ENCODE data around the gene PSMB3.
"Not testable (repeated sequence)": the region's sequence is repeated elsewhere in the genome, so short reads cannot be mapped to it uniquely, and the experiment has no call there.

PSMB3 gene

DNA sequence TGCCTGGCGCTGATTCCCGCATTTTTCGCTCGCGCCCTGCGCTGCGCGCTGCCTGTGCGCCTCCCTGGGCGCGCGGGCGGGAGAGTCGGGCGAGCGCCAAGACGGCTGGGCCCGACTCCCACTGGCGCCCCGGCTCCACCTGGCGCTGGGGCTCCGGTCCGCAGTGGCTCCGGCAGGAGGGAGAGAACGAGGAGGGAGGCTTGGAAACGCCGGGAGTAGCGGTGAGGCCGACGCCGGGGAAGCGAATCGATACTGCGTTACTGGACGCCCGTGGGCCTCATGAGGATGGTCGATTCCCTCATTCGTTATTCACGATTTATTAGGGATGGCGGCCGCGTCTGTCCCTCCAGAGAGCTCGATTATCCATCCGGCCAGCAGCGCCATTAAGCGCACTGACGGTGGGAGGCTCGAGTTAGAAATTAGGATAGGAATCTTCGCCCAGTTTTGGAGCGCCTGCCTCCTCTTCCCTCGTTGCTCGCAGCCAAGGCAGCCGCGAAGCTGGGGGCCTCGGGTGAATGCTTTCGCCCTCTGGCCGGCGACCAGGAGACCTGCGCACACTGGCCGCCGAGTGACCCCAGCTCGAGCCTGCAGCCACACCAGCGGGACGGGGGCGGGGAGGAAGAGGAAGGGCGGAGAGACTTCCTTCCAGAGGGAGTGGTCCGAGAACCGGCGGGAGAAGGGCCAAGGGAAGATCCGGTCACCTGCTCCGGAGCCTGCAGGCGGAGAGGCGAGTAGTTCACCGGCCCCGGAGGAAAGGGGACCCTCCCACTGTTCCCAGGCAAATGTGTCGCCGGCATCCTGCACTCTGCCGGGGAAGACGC, 3.1 kb upstream of the PSMB3 start:
- DNase-seq (ENCODE audit: low spot score): peak; percentile 89

DNA sequence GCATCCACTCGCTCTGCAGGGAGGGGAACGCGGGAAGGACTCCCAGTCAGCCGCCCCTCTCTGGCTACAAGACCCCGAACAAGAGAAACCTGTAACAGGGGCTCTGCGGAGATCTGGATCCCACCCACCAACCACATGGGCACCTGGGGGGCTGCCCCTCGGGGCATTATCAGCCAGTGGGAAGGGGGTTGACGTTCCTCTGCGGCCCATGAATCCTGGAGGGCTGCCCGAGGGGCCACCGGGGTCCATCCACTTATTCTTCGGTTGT, 2.6 kb upstream of the PSMB3 start:
- DNase-seq (ENCODE audit: low spot score): no peak

DNA sequence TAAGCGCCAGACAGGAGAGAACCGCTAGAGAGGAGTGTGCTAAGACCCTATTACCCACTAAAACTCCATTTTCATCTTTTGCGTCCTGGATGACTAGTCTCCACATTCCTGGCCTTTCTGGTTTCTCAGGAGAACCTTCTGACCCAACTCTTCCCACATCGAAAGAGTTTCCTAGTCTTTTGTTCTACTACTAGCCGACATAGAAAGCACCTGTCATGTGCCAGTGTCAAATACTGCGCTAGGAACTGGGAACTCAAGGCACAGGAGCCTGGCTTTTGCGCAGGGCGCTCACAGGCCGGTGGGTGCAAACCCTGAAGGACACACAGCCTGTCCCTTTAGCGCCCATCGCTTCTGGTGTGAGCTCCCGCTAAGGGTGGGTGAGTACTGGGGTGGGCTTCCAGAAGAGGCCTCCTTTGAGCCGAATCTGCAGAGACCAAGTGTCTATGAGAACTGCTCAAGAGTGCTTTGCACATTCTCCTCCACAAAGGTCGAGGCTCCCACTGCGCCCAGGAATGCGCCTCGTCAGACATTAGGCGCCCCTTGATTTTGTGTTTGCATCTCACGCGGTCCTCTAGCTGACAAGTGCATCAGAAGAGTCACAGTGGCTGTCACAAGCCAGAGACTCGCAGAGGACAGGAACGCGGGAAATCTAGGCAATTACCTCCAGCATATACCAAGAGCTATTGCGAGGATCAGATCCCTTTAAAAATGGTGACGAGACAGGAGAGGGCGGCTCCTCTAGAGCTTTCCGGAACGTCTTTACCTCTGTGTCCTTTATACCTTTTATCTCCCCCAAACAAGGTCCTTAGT, 2.0 kb upstream of the PSMB3 start:
- peak; percentile 37 for DNase-seq (ENCODE audit: low spot score)

DNA sequence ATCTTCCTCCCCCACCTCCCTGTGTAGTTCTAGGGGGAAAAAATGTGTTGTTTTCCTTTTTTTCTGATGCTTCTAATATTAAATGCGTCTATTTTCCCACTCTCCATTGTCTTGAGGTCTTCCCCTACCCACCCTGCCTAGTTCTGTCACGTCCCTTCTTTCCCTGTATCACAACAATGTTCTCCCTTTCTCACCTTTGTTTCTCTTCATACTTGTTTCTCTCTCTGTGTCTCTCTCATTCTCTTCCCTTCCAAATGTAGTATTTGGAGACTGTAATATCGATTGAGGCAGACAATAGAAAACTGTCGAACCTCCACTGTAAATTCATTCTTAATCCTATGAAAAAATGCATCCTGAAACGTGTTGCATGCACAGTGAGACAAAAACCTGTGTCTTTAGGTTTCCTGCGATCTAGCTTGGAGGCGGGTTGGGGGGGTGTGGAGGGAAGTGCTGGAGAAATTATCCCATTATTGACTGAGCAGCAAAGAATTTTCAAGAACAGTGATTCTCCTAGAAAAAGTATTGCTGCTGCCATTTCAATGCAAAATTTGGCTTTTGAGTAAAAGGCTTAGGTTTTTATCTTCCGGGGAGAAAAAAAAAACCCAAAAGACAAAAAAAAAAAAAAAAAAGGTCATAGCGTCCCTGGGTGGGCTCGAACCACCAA, 1.3 kb upstream of the PSMB3 start:
- DNase-seq (ENCODE audit: low spot score): no peak

DNA sequence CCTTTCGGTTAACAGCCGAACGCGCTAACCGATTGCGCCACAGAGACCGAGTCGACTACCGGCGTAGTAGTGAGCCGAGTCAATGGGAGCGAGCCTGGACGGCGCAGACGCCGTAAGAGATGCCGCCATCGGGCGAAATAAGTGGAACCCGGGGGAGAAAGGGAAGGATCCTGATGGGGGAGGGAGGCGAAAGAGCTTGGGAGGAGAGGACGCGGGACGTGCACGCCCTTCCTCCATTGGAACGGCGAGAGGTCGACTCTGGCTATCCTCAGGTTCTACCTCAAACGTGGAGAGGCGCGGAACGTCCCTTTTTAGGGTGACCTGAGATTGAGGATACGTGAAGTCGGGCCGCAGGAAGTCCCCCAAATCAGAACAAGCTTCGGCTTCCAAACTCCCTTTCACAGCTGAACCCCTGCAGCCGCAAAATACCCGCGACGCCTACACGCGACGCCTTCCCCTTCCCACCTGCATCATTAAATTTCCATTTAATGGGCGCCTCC, 683 bp upstream of the PSMB3 start:
- DNase-seq (ENCODE audit: low spot score): peak; percentile 85

DNA sequence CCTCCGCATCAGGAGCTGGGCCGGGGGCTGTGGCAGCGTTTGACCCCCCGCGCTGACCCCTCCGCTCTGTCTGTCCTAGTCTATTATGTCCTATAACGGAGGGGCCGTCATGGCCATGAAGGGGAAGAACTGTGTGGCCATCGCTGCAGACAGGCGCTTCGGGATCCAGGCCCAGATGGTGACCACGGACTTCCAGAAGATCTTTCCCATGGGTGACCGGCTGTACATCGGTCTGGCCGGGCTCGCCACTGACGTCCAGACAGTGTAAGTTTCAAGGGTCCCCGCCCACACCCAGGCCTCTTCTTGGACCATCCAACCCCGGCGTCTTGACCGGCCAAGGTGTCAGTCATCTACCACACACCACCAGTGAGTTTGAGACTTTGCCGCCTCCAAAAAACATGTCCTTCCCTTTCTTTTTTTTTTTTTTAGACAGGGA, 548 bp downstream of the PSMB3 start:
- DNase-seq (ENCODE audit: low spot score): no peak

DNA sequence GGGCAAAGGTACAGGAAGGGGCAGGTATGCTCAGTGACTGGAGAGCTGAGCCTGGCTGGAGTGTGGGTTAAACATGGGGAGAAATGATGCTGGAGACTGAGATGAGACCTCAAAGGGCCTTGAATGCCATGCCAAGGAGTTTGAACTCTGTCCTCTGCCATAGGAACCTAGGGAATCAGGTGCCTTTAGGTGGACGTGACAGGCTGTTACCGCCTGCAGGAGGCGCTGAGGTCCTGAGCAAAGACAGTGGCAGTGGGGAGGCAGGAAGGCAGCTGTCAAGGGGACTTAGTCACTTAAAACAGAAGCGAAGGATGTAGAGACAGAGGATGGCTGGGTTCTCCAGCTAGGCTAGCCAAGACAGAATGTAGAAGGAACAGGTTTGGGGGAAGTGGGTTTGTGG, 9.1 kb downstream of the PSMB3 start:
- peak; percentile 64 for DNase-seq (ENCODE audit: low spot score)

DNA sequence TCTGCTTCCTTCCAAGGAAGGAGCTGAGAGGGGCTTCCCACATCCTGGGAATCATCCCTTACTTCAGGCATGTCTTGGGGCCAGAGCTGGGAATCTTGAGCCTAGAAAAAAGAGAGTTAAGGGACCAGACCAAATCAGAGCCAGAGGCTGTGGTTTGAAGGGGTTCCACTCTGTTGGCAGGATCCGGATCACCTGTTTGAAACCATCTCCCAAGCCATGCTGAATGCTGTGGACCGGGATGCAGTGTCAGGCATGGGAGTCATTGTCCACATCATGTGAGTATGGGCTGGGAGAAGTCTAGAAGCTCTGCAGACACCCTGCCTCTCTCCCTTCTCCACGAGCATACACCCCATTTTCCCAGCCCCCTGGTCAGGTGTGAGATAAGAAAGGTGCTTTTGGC, 9.7 kb downstream of the PSMB3 start:
- DNase-seq (ENCODE audit: low spot score): no peak

DNA sequence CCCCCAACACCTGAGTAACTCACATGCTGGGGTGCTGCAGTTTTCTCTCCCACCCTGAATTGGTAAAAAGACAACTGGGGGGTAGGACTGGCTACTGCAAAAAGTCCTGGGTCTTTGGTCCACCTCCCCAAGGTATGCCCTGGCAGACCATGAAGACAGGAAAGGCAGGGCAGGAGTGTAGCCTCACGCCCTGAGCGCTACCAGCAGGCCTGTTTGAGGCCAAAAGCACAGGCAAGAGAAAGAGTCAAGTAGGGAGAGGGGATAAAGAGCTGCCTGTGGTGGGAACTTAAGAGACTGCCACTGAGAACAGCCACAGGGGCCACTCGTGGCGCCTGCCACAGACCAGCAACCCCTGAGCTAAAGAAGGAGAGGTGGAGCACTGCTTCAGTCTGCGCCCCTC, 13.8 kb downstream of the PSMB3 start:
- DNase-seq (ENCODE audit: low spot score): no peak

DNA sequence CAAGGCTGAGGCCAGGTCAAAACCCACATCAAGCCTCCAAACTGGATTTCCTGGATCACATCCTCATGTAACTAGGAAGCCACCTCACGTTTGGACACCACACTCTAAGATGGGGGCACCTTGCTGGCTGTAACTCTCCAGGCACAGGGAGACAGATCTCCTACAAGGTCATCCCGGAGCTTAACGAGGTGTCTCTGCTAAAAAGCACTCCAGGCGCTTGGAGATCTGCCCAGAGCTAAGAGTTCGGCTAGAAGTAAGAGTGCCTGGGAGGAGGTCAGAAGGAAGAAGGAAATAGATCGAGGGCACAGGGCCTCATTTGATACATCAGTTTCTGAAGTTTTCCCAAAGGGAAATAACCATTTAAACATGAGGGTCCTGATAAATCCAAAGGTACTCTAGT, 15.9 kb downstream of the PSMB3 start:
- DNase-seq (ENCODE audit: low spot score): no peak

DNA sequence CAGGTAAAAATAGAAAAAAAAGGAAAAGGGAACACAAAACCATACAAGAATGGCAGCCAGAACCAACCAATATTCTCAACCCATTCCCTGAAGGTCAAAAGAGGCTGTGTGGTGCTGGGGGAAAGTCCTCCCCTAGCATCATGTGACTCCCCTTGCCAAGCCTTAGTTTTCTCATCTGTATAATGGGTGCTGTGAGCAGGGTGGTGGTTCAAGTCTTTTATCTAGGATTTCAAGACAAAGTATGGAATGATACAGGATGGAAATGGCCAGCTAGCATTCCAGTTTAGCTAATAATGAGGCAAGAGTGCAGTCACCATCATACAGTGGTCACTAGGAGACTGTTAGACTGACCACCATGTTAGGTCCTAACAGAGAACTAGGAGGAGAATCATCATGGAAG, 20.7 kb downstream of the PSMB3 start:
- no peak for DNase-seq (ENCODE audit: low spot score)

DNA sequence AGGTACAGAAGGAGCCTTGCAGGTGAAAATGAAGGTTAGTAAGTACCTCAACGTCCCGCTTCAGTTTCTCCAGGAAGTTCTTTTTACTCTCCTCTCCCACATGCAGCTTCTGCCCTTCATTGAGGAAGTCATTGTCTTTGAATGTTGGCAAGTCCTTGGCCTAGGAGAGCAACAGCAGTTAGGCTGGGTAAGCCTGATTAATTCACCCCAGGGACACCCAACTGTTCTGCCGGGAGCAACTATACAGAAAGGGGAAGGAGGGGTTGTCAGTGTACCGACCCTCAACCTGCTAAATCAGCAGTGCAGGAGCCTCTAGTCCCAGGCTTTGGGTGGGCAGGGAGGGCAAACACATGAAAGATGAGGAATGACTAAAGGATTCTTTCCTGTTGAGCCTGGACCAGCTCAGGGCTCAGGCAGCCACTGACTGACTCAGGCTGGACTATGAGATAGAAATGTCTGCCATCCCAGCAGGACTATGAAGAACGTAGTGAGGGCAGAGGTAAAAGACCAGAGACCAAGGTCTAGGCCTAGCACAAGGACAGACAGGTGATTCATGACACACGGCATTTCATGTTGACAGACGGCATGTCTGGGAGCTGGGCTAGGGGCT, 25.2 kb downstream of the PSMB3 start:
- no peak for DNase-seq (ENCODE audit: low spot score)

DNA sequence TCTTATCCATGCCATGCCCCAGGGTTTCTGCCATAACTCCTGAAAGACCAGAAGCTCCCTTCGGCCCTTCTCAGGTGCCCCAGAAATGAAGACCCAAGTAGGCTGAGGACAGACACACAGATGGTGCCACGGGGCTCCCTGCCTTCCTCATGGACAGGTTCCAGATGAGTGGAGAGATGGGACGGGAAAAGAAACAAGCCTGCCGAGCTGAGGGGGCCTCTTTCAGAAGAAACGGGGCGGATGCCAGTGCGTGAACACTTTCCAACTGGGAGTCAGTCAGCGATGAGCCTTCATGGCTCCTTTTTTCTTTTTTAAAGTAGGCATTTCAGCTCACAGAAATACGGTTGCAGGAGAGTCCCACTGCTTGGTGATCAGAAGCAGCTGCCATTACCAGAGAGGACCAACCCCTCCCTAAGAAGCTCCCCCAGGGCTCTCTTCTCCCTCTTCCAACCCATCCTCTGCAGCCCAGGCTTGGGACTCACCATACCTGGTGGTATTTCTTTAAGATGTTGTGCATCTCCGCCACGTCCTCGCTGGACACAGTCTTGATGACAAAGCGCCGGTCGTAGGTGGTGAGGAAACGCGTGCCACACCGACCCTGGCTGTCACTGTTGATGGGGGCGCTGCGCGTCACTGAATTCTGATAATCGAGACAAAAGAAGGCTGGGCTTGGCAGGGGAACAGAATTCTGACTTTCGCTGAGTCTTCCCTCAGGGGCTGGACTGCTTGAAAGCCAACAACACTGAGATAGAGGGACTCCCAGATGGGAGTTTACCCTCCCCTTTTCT, 27.6 kb downstream of the PSMB3 start:
- DNase-seq (ENCODE audit: low spot score): no peak

DNA sequence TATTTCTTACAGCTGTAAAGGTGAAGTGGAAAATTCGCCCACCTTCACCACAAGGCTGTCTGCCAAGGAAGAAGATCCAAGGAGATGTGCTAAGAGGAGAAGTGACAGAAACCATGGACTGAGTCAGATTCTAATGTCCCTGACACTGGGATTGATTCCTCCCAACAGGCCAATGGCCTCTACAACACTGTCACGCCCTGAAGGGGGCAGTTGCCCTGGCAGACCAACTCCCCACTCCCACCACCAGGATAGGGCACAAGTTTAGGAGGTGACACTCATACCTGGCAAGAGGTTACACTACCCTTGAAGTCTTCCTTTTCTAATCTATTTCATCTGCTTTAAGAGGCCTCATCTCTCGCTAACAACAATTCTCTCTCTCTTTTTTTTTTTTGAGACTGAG, 30.7 kb downstream of the PSMB3 start:
- DNase-seq (ENCODE audit: low spot score): no peak

DNA sequence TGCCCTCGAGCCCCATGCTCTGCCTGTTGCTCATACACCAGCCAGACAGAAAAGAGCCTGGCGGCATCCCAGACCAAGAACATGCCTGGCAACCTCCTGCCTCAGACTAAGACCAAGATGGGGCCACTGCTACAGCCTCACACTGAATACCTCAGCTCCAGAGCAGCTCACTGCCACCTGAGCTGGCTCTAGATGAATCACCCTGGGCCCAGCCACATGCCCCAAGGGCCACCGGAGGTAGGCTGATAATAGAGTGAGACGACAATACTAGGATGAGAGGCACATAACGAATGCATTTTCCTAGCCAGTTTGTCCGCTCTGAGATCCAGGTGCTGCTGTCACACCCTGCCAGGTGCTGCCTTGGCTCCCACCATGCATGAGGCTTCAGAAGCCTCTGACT, 33.8 kb downstream of the PSMB3 start:
- peak; percentile 20 for DNase-seq (ENCODE audit: low spot score)

DNA sequence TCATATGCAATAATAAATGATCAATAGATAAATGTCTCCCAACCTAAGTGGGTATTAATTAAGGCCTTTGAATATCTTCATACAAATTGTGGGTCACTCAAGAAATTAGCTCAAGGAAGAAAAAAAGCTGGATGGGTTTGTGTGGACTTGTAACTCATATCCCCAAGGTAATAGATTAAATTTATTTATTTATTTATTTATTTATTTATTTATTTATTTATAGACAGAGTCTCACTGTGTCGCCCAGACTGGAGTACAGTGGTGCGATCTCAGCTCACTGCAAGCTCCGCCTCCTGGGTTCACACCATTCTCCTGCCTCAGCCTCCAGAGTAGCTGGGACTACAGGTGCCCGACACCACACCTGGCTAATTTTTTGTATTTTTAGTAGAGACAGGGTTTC, 35.5 kb downstream of the PSMB3 start:
- not testable (repeated sequence) for DNase-seq (ENCODE audit: low spot score)

DNA sequence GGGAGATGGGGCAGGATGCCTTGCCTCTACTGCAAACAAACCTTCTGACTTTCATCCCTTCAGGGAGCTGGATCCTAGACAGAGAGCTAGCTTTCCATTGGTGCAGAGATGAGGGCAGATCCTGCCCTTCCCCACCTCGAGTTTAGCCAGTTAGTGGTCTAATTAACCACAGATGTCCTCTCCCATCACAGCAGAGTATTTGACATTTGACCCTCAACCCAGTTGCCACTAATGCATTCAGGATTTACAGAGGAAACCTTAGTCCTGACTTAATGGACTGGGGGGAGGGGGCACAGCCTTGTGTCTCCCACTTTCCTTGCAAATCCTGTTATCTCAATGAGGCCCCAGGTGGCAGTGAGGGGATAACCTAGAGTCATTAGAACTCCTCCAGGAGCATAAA, 36.6 kb downstream of the PSMB3 start:
- DNase-seq (ENCODE audit: low spot score): no peak

DNA sequence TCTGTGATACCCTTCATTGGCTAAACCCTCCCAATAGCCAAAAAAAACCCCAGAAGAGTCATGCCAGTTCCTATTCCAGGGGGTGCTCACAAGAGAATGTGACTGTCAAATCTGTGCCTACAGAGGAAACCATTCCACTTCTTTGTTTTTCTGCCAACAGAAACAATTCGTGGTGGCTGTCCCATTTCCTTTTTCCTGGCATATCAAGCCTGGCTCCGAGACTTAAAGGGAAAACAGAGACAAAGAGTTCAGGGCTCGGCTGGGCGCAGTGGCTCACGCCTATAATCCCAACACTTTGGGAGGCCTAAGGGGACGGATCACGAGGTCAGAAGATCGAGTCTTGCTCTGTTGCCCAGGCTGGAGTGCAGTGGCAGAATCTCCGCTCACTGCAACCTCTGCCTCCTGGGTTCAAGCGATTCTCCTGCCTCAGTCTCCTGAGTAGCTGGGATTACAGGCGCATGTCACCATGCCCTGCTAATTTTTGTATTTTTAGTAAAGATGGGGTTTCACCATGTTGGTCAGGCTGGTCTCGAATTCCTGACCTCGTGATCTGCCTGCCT, 37.7 kb downstream of the PSMB3 start:
- DNase-seq (ENCODE audit: low spot score): not testable (repeated sequence)

DNA sequence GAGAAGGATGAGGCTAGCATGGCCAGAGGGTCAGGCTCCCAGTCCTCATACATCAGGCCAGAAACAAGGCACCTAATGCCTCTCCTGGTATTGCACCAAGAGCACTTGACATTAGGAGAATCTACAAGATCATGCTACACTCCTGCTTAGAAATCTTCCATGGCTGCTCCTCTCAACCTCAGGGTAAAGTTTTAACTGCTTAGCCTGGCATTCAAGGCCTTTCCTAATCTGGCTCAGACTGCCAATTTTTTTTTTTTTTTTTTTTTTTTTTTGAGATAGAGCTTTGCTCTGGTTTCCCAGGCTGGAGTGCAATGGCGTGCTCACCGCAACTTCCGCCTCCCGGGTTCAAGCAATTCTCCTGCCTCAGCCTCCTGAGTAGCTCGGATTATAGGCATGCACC, 38.6 kb downstream of the PSMB3 start:
- no peak for DNase-seq (ENCODE audit: low spot score)

DNA sequence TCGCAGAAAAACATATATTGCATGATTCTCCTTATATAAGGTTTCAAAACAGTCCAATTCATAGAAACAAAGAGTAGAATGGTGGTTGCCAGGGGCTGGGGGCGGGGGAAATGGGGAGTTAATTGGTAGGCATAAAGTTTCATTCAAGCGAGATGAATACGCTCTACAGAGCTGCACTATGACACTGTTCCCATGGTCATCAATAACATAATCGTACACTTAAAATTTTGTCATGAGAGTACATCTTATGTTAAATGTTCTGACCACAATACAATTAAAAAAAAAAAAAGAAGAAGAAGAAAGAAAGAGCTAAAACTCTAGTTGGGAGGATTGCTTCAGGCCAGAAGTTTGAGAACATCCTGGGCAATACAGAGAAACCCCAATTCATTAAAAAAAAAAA, 41.7 kb downstream of the PSMB3 start:
- no peak for DNase-seq (ENCODE audit: low spot score)

DNA sequence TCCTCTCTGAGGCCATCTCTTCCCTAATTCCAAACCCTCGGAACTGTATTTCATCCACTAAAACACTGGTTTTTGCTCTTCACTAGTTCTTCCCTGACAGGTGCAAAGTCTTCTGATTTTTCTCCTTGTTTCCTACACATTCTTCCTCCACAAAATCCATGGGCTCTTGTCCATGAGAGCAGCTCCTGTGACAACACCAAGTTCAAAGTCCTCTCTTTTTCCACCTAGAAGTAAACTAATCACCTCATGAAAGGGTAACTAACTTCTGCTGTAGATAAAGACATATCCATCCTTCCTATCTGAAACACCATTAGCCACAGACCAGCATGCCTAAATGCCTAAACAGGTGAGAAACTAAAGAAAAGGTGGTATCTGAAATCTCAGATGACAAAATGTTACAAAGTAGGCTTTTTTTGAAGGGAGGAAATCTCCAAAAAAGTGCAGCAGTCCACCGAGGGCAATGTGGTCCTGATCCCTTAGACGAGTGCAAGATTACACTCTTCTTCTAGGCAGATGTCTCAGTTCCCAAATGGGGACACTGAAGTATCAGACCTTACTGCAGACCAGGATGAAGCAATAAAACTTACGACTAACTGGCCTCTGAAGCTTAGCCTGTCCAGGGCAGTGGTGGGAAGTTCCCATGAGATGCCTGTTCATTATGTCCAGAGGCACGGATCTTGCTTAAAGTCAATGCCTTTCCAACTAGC, 44.1 kb downstream of the PSMB3 start:
- no peak for DNase-seq (ENCODE audit: low spot score)

Data from kidney tubule cell (primary cell).